ENCODE results near the gene FOXL3. TPM values are rescaled to one million over a fixed set of nuclear protein-coding genes. Genes with fewer than 3 reads are reported as not detected.
A peak's percentile ranks its signal among the peaks of the same experiment; 100 is the strongest.

The FOXL3 gene
- total and polyA plus RNA-seq, 2 donors (not counting 1 experiment from before 2014, with no cell fraction given), result not detected

- Histone ChIP-seq H3K4me1 (ENCODE audit: control insufficient read depth in 2 of 2, insufficient read depth in 2 of 2, low read length in 2 of 2) (no peaks in the 10 kb centered on the region), H3K79me2 (ENCODE audit: control insufficient read depth, insufficient read depth, low read length) (no peaks in the 10 kb centered on the region), H2AFZ (ENCODE audit: insufficient read depth, low read depth, low read length, poor library complexity, severe bottlenecking) (no peak overlapping the region), H3K4me3 (ENCODE audit: control extremely low read depth in 1 of 5, extremely low read depth in 1 of 5, insufficient read depth in 1 of 5, low read depth in 2 of 5, low read length in 4 of 5) (no peak overlapping the region), H3K27me3 (replicated peaks in 1 of 4; ENCODE audit: control extremely low read depth in 1 of 4, control insufficient read depth in 3 of 4, insufficient read depth in 4 of 4, low read length in 3 of 4) (no peaks in the 10 kb centered on the region), H4K20me1 (ENCODE audit: control insufficient read depth, insufficient read depth, low read length, poor library complexity, severe bottlenecking) (no peaks in the 10 kb centered on the region), H3K9ac (ENCODE audit: low read length) (no peak overlapping the region), H3K36me3 (replicated peaks in 1 of 2; ENCODE audit: control extremely low read depth in 1 of 2, control insufficient read depth in 1 of 2, extremely low read depth in 1 of 2, insufficient read depth in 2 of 2, low read length in 1 of 2) (no peaks in the 10 kb centered on the region), H3K4me2 (replicated peaks; ENCODE audit: low read depth, low read length, poor library complexity, severe bottlenecking) (no peak overlapping the region), H3K9me3 (ENCODE audit: control extremely low read depth in 1 of 3, control insufficient read depth in 2 of 3, insufficient read depth in 1 of 3, low read length in 2 of 3) (peaks cover 0 to 64% (median 0%) of the 10 kb centered on the region in 3 donors), H3K27ac (ENCODE audit: low read length in 2 of 2) (no peak overlapping the region)
- ATAC-seq (ENCODE audit: low read depth) (no peak), DNase-seq (no peak)
- TF ChIP-seq CTCF (IDR thresholded peaks at IDR 0.05) (no peak), EZH2 (IDR thresholded peaks at IDR 0.05; ENCODE audit: borderline replicate concordance, insufficient read depth, low read depth, low read length, poor library complexity, severe bottlenecking) (no peak)
- H3K4me1 Mint-ChIP-seq, result peaks cover 4% of the 10 kb centered on the region
- CTCF ChIA-PET, result no interaction called here
- H3K9me3 Mint-ChIP-seq (ENCODE audit: insufficient read depth), result no peaks in the 10 kb centered on the region
- POLR2A ChIA-PET, result no interaction called here
- H3K4me3 Mint-ChIP-seq, result no peak overlapping the region
- H3K27ac Mint-ChIP-seq, result peak overlapping the region; percentile 62
- 94% methylated on average over 21 of the region's 27 CpGs for WGBS (ENCODE audit: insufficient coverage)
- H3K27me3 Mint-ChIP-seq, result no peaks in the 10 kb centered on the region
- intact Hi-C loops (cut with micrococcal nuclease), result no loop called here
Observed at GRCh38 chr7:264541-265191, 25.3 kb upstream of the FOXL3 start.

- Histone ChIP-seq H3K79me2 (ENCODE audit: control insufficient read depth, insufficient read depth, low read length) (no peaks in the 10 kb centered on the region), H3K4me2 (replicated peaks; ENCODE audit: low read depth, low read length, poor library complexity, severe bottlenecking) (no peak overlapping the region), H3K27ac (ENCODE audit: low read length in 2 of 2) (no peak overlapping the region), H3K27me3 (replicated peaks in 1 of 4; ENCODE audit: control extremely low read depth in 1 of 4, control insufficient read depth in 3 of 4, insufficient read depth in 4 of 4, low read length in 3 of 4) (no peaks in the 10 kb centered on the region), H3K4me3 (ENCODE audit: control extremely low read depth in 1 of 5, extremely low read depth in 1 of 5, insufficient read depth in 1 of 5, low read depth in 2 of 5, low read length in 4 of 5) (no peak overlapping the region), H3K9ac (ENCODE audit: low read length) (no peak overlapping the region), H3K9me3 (ENCODE audit: control extremely low read depth in 1 of 3, control insufficient read depth in 2 of 3, insufficient read depth in 1 of 3, low read length in 2 of 3) (peaks cover 0 to 61% (median 0%) of the 10 kb centered on the region in 3 donors), H4K20me1 (ENCODE audit: control insufficient read depth, insufficient read depth, low read length, poor library complexity, severe bottlenecking) (no peaks in the 10 kb centered on the region), H3K4me1 (ENCODE audit: control insufficient read depth in 2 of 2, insufficient read depth in 2 of 2, low read length in 2 of 2) (no peaks in the 10 kb centered on the region), H3K36me3 (replicated peaks in 1 of 2; ENCODE audit: control extremely low read depth in 1 of 2, control insufficient read depth in 1 of 2, extremely low read depth in 1 of 2, insufficient read depth in 2 of 2, low read length in 1 of 2) (no peaks in the 10 kb centered on the region), H2AFZ (ENCODE audit: insufficient read depth, low read depth, low read length, poor library complexity, severe bottlenecking) (no peak overlapping the region)
- ATAC-seq (ENCODE audit: low read depth) (no peak), DNase-seq (no peak)
- H3K9me3 Mint-ChIP-seq (ENCODE audit: insufficient read depth), result no peaks in the 10 kb centered on the region
- CTCF ChIA-PET, result no interaction called here
- 83% methylated on average over 11 of the region's 25 CpGs for WGBS (ENCODE audit: insufficient coverage)
- peaks cover 4% of the 10 kb centered on the region for H3K4me1 Mint-ChIP-seq
- H3K27ac Mint-ChIP-seq, result no peak overlapping the region
- TF ChIP-seq EZH2 (IDR thresholded peaks at IDR 0.05; ENCODE audit: borderline replicate concordance, insufficient read depth, low read depth, low read length, poor library complexity, severe bottlenecking) (no peak), CTCF (IDR thresholded peaks at IDR 0.05) (no peak)
- intact Hi-C loops (cut with micrococcal nuclease), result no loop called here
- no peak overlapping the region for H3K4me3 Mint-ChIP-seq
- POLR2A ChIA-PET, result interaction anchor here (0.6 kb wide), 1 partner anchor 87 kb away, joined by 7 read pairs; no protein-coding TSS in a partner anchor
- H3K27me3 Mint-ChIP-seq, result no peaks in the 10 kb centered on the region
Observed at GRCh38 chr7:265192-265997, 24.6 kb upstream of the FOXL3 start.
